Activated T-helper 9 cell treated with anti-CD3 and anti-CD28 coated beads, Interleukin-2, amount 50 U/mL, for 16 hours (primary cell): ENCODE data around the gene UQCRC2.
"Not testable (repeated sequence)": the region's sequence is repeated elsewhere in the genome, so short reads cannot be mapped to it uniquely, and the experiment has no call there.

ENCODE experiments used
- DNase-seq: peaks from one replicate; pipeline ENCODE4 v3.0.0-alpha.2; 2020; ENCODE audit warnings: low read depth

Gene UQCRC2

DNA sequence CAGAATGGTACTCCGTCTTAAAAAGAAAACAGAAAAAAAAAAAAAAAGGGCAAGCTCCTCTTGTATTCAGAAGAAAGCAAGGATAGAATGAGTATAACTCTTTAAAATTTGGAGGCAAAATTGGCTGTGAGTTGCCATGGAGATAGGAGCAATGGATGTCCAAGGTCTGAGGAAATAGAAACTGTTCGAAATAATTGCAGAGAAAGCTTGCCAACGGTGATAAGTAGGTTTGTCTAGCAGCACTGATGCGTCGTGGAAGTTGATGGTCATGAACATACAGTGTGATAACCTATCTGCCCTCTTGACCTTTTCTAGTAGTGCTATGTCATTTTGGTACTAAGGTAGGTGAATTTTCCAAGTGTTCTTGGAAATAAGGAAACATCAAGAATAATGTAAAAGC lies 57.7 kb downstream of the UQCRC2 start:
- DNase-seq = no peak

GRCh38 chr16:22012241-22012640 lies 59.1 kb downstream of the UQCRC2 start:
- no peak for DNase-seq

DNA sequence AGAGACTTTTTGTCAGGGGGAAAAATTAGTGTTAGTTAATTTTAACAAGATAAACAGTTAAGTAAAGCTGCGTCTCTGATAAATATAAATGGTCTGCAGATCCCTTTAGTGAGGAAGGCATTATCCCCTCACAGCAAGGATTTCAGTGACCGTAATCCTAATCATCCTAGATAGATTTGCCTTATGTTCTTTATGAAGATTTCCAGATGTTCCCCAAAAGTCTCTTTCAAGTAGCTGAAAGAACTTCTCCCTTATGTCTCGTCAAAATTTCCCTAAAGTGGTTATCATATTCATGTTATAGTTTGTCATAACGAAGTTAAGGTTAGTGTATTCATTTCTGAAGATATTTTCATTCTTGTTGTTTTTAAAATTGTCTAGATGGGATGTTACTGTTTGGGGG lies 60.3 kb downstream of the UQCRC2 start:
- no peak for DNase-seq

DNA sequence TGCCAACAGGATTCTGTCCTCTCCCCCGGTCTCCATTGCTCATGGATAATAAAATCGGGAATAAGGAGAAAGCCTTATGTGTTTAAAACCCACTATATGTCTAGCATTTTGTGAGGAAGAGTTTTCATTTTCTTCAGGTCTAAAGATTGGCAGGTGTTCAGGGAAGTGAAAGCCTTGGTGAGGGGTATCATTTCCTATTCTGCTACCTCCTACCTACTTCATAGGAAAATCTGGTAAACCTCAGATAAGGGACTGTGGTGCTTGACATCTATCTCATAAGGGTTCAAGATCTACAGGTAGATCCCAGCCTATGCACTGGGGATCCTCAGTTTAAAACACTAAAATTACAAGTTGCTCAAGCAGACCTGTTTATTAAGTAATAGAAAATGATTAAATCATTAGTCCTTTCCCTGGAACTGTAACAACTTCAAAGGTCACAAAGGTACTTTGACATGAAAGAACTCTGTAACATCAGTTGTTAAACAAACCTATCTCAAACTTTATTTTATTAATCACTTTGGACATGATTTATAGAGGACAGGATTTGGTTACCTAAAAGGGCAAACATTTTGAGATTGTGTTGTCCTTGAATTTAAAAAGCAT lies 61.2 kb downstream of the UQCRC2 start:
- no peak for DNase-seq

GRCh38 chr16:22016927-22017326 lies 63.8 kb downstream of the UQCRC2 start:
- no peak for DNase-seq

GRCh38 chr16:22018559-22018958 lies 65.4 kb downstream of the UQCRC2 start:
- no peak for DNase-seq

- no peak for DNase-seq
Measured at GRCh38 chr16:22022151-22022550, 69.0 kb downstream of the UQCRC2 start.

DNA sequence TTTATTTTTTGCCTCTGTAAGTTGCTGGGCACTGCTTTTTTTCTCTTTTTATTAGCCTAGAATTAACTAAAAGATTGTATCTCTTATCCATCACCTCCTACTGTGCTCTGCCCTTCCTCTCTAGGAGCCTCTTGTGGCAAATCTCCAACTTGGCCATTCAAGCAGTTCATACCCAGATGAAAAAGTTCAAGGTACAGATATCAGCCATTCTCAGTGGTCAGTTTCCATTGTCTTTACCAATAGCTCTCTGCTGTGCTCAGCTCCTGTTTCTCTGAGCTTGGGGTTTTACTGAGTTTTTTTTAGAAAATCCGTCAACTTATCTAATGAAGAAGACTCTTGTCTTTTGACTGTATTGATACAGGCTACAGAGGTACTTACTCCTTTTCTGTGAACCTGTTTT lies 70.3 kb downstream of the UQCRC2 start:
- no peak for DNase-seq

GRCh38 chr16:22024785-22025184 lies 71.6 kb downstream of the UQCRC2 start:
- not testable (repeated sequence) for DNase-seq

GRCh38 chr16:22027633-22028032 lies 74.5 kb downstream of the UQCRC2 start:
- DNase-seq = no peak

- no peak for DNase-seq
Measured at GRCh38 chr16:22029632-22030031, 76.5 kb downstream of the UQCRC2 start.

GRCh38 chr16:22030087-22030812 lies 77.1 kb downstream of the UQCRC2 start:
- no peak for DNase-seq

DNA sequence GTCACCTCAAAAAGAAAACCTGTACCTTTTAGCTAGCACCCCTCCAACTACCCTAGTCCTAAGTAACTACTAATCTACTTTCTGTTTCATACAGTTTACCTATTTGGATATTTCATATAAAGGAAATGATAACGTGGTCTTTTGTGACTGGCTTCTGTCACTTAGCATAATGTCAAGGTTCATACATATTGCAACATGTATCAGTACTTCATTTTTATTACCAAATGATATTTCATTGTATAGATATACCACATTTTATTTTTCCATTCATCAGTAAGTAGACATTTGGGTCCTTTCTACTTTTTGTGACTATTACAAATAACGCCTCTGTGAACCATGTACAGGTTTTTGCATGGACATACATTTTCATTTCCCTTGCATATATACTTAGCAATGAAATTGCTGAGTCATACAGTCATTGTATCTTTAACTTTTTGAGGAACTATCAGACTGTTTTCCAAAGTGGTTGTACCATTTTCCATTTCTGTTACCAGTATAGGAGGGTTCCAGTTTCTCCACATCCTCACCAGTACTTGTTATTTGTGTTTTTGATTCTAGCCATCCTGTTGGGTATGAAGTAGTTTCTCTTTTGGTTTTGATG lies 78.4 kb downstream of the UQCRC2 start:
- DNase-seq = no peak
